Upper lobe of right lung (tissue), 1 donor: Measurements from ENCODE around the gene D2HGDH. TPM values are rescaled to one million over a fixed set of nuclear protein-coding genes. Genes with fewer than 3 reads are reported as not detected.
A peak's percentile ranks its signal among the peaks of the same experiment; 100 is the strongest.
"Not testable (repeated sequence)": the region's sequence is repeated elsewhere in the genome, so short reads cannot be mapped to it uniquely, and the experiment has no call there.

Experiments used
- ATAC-seq: fragments of 200-7000 bp; cut with Tn5 transposase; one replicate; pipeline ENCODE4 v1.9.1; 2020; ENCODE audit warnings: mild to moderate bottlenecking, moderate library complexity
- DNase-seq: peaks from one replicate; pipeline ENCODE4 v3.0.0-alpha.2; 2020
- H3K27ac ChIP-seq: fragments of 200-600 bp; one replicate; pipeline ENCODE4 v1.8.0; 2022
- H3K27me3 ChIP-seq: fragments of 200-600 bp; one replicate; pipeline ENCODE4 v1.8.0; 2022; ENCODE audit warnings: mild to moderate bottlenecking
- H3K36me3 ChIP-seq: fragments of 200-600 bp; one replicate; pipeline ENCODE4 v1.8.0; 2022
- H3K4me1 ChIP-seq: fragments of 200-600 bp; one replicate; pipeline ENCODE4 v1.8.0; 2022
- H3K4me3 ChIP-seq: fragments of 200-600 bp; one replicate; pipeline ENCODE4 v1.8.0; 2022; ENCODE audit warnings: mild to moderate bottlenecking
- H3K9me3 ChIP-seq: fragments of 200-600 bp; one replicate; pipeline ENCODE4 v1.8.0; 2022
- CTCF ChIP-seq: fragments of 200-600 bp; IDR thresholded peaks from one replicate; pipeline ENCODE4 v1.8.0; 2022; ENCODE audit warnings: antibody characterized with exemption
- intact Hi-C: fragments of 100-400 bp; cut with DNase I; formaldehyde crosslinking; loops from one replicate; pipeline ENCODE4 v1.11.0; 2022
- total RNA-seq: library from RNA; stranded (reverse); fragmentation: NEBNext Ultra II Directional; extraction: Animal tissue kit (Norgen Biotek cat#: 25700); gene quantifications from one replicate; pipeline ENCODE4 v1.2.1, GENCODE V29; 2021
- donor health status: DM: no; HTN: yes; CAD: no; lungs with severe emphysema.

Gene D2HGDH
- total RNA-seq, 1 donor from 2014 or later = 28.8 TPM

- intact Hi-C loops = no loop called here
- DNase-seq (no peak), ATAC-seq (no peak)
These were observed 5.2 kb downstream of the D2HGDH start for GRCh38 chr2:241739651-241740050.

GRCh38 chr2:241741016-241741415, 6.6 kb downstream of the D2HGDH start:
- H3K4me1 ChIP-seq = no peaks in the 10 kb centered on the region
- DNase-seq = no peak

More at GRCh38 chr2:241739651-241740050, 5.2 kb downstream of the D2HGDH start:
- H3K36me3 ChIP-seq = peaks cover 8% of the 10 kb centered on the region
- H3K27ac ChIP-seq = no peak overlapping the region
- H3K4me1 ChIP-seq = peaks cover 6% of the 10 kb centered on the region
- no peak overlapping the region for H3K4me3 ChIP-seq
- TF ChIP-seq CTCF = no peak
- no peaks in the 10 kb centered on the region for H3K27me3 ChIP-seq
- H3K9me3 ChIP-seq = no peaks in the 10 kb centered on the region

GRCh38 chr2:241742320-241742939, 8.0 kb downstream of the D2HGDH start:
- Histone ChIP-seq H3K36me3 (peaks cover 15% of the 10 kb centered on the region), H3K4me1 (no peaks in the 10 kb centered on the region), H3K4me3 (no peak overlapping the region), H3K27me3 (no peaks in the 10 kb centered on the region), H3K27ac (no peak overlapping the region), H3K9me3 (no peaks in the 10 kb centered on the region)
- ATAC-seq (no peak), DNase-seq (no peak)
- no peak for TF ChIP-seq CTCF
- intact Hi-C loops = no loop called here

More at GRCh38 chr2:241741016-241741415, 6.6 kb downstream of the D2HGDH start:
- no peak overlapping the region for H3K4me3 ChIP-seq
- TF ChIP-seq CTCF = no peak
- H3K9me3 ChIP-seq = no peaks in the 10 kb centered on the region
- H3K36me3 ChIP-seq = peaks cover 15% of the 10 kb centered on the region
- no peak overlapping the region for H3K27ac ChIP-seq
- intact Hi-C loops = no loop called here
- peak; percentile 47 for ATAC-seq
- H3K27me3 ChIP-seq = no peaks in the 10 kb centered on the region

GRCh38 chr2:241743008-241743407, 8.6 kb downstream of the D2HGDH start:
- H3K4me1 ChIP-seq, H3K4me3 ChIP-seq, H3K27ac ChIP-seq, intact Hi-C loops, H3K27me3 ChIP-seq, DNase-seq, ATAC-seq, H3K9me3 ChIP-seq: not testable (repeated sequence)
- peaks cover 15% of the 10 kb centered on the region for H3K36me3 ChIP-seq

- H3K9me3 ChIP-seq = no peaks in the 10 kb centered on the region
- no peak for DNase-seq
- no peaks in the 10 kb centered on the region for H3K27me3 ChIP-seq
- intact Hi-C loops = no loop called here
- H3K4me1 ChIP-seq = no peaks in the 10 kb centered on the region
- H3K36me3 ChIP-seq = peaks cover 15% of the 10 kb centered on the region
- H3K27ac ChIP-seq = no peak overlapping the region
- TF ChIP-seq CTCF = no peak
- no peak overlapping the region for H3K4me3 ChIP-seq
- ATAC-seq = no peak
These were observed 9.2 kb downstream of the D2HGDH start for GRCh38 chr2:241743620-241744019.

GRCh38 chr2:241744028-241744754, 9.8 kb downstream of the D2HGDH start:
- intact Hi-C loops = no loop called here
- Histone ChIP-seq H3K36me3 (peaks cover 15% of the 10 kb centered on the region), H3K4me3 (no peak overlapping the region), H3K9me3 (no peaks in the 10 kb centered on the region), H3K4me1 (no peaks in the 10 kb centered on the region), H3K27me3 (no peaks in the 10 kb centered on the region), H3K27ac (no peak overlapping the region)
- no peak for TF ChIP-seq CTCF
- ATAC-seq (no peak), DNase-seq (no peak)
